Activated CD8-positive, alpha-beta T cell treated with anti-CD3 and anti-CD28 coated beads for 36 hours (primary cell): ENCODE results near the gene MPL. TPM values are rescaled to one million over a fixed set of nuclear protein-coding genes. Genes with fewer than 3 reads are reported as not detected.

ENCODE experiments used
- ATAC-seq: fragments of 200-7000 bp; cut with Tn5 transposase; one replicate; pipeline ENCODE4 v1.10.0; 2021; ENCODE audit warnings: mild to moderate bottlenecking, moderate library complexity
- CTCF ChIA-PET: fragments of 350-600 bp; sonication (Branson Sonifier 250); formaldehyde crosslinking; loops from one replicate; lab custom pipeline; 2021; ENCODE audit warnings: antibody characterized with exemption; lab: Charles Lee
- POLR2A ChIA-PET: fragments of 350-600 bp; sonication (Branson Sonifier 250); formaldehyde crosslinking; loops from one replicate; lab custom pipeline; 2021; ENCODE audit warnings: antibody characterized with exemption; lab: Charles Lee
- DNase-seq: peaks from one replicate; pipeline ENCODE4 v3.0.0-alpha.2; 2020
- H3K27ac Mint-ChIP-seq: one replicate; pipeline ENCODE4 v1.8.0; 2021; ENCODE audit warnings: mild to moderate bottlenecking, mixed read lengths
- H3K27me3 Mint-ChIP-seq: one replicate; pipeline ENCODE4 v1.8.0; 2021; ENCODE audit warnings: mixed read lengths
- H3K36me3 Mint-ChIP-seq: one replicate; pipeline ENCODE4 v1.8.0; 2021; ENCODE audit warnings: low read depth, mixed read lengths
- H3K4me1 Mint-ChIP-seq: one replicate; pipeline ENCODE4 v1.8.0; 2021; ENCODE audit warnings: low read depth, mixed read lengths
- H3K4me3 Mint-ChIP-seq: one replicate; pipeline ENCODE4 v1.8.0; 2021; ENCODE audit warnings: mild to moderate bottlenecking, moderate library complexity, mixed read lengths
- H3K9me3 Mint-ChIP-seq: one replicate; pipeline ENCODE4 v1.8.0; 2021; ENCODE audit warnings: mixed read lengths
- CTCF ChIP-seq: fragments of 200-600 bp; IDR thresholded peaks from one replicate; pipeline ENCODE4 v1.8.0; 2022; ENCODE audit warnings: antibody characterized with exemption, mild to moderate bottlenecking
- intact Hi-C: fragments of 100-400 bp; cut with micrococcal nuclease; formaldehyde crosslinking; loops from one replicate; pipeline ENCODE4 v1.10.0; 2022
- total RNA-seq, 2 experiments: library from RNA; stranded (reverse); gene quantifications; one replicate each; pipeline ENCODE4 v1.2.3, GENCODE V29; 2021

MPL gene
- total RNA-seq, 2 experiments from 2014 or later = not detected

GRCh38 chr1:43387976-43388599, 50.5 kb downstream of the MPL start:
- no peak for TF ChIP-seq CTCF
- H3K4me1 Mint-ChIP-seq = peaks cover 34% of the 10 kb centered on the region
- DNase-seq (no peak), ATAC-seq (no peak)
- CTCF ChIA-PET = interaction anchor here (0.9 to 1.4 kb wide), 4 partner anchors 13 to 161 kb away, joined by 3 read pairs; partner anchors contain the start of gene ELOVL1
- H3K27ac Mint-ChIP-seq = no peak overlapping the region
- POLR2A ChIA-PET = interaction anchor here (0.6 to 4.2 kb wide), 3 partner anchors 13 to 79 kb away, joined by 3 to 29 read pairs (median 3); partner anchors contain the start of gene ELOVL1
- H3K9me3 Mint-ChIP-seq = no peaks in the 10 kb centered on the region
- peak overlapping the region; percentile 95 for H3K4me3 Mint-ChIP-seq
- intact Hi-C loops = no loop called here
- H3K27me3 Mint-ChIP-seq = no peaks in the 10 kb centered on the region
- H3K36me3 Mint-ChIP-seq = peaks cover 17% of the 10 kb centered on the region

GRCh38 chr1:43388613-43389012, 51.0 kb downstream of the MPL start:
- no peak for ATAC-seq
- no peaks in the 10 kb centered on the region for H3K9me3 Mint-ChIP-seq
- ChIA-PET POLR2A (interaction anchor here (1.0 to 4.2 kb wide), 3 partner anchors 12 to 28 kb away, joined by 3 to 29 read pairs (median 3); partner anchors contain the start of gene ELOVL1), CTCF (interaction anchor here (1.1 to 1.4 kb wide), 3 partner anchors 12 to 26 kb away, joined by 3 read pairs; partner anchors contain the start of gene ELOVL1)
- no peak for TF ChIP-seq CTCF
- H3K27me3 Mint-ChIP-seq = no peaks in the 10 kb centered on the region
- peaks cover 14% of the 10 kb centered on the region for H3K36me3 Mint-ChIP-seq
- H3K4me1 Mint-ChIP-seq = peaks cover 34% of the 10 kb centered on the region
- intact Hi-C loops = no loop called here
- peak overlapping the region; percentile 95 for H3K4me3 Mint-ChIP-seq
- no peak for DNase-seq
- H3K27ac Mint-ChIP-seq = peak overlapping the region; percentile 96

- ChIA-PET CTCF (interaction anchor here (1.2 to 2.0 kb wide), 5 partner anchors 11 to 162 kb away, joined by 3 to 11 read pairs (median 4); partner anchors contain the start of gene CDC20), POLR2A (interaction anchor here (0.7 to 4.2 kb wide), 9 partner anchors 8 to 115 kb away, joined by 3 to 29 read pairs (median 3); partner anchors contain the start of gene ELOVL1)
- Mint-ChIP-seq H3K27me3 (no peaks in the 10 kb centered on the region), H3K27ac (peak within 1 kb of the TSS; percentile 96), H3K9me3 (no peaks in the 10 kb centered on the region), H3K4me1 (peaks cover 34% of the 10 kb centered on the region), H3K36me3 (peaks cover 9% of the 10 kb centered on the region), H3K4me3 (peak within 1 kb of the TSS; percentile 95)
- DNase-seq (peak; percentile 95), ATAC-seq (peak; percentile 98)
- no peak for TF ChIP-seq CTCF
- intact Hi-C loops = no loop called here
Observed at GRCh38 chr1:43389326-43390313, 52.0 kb downstream of the MPL start, which contains the start of the genes MED8 and SZT2. MED8 (minus strand) TSS chr1:43389800; CDS start chr1:43389764, 36 bp downstream. SZT2 (plus strand) TSS chr1:43389899; CDS start chr1:43389969, 70 bp downstream.

- Mint-ChIP-seq H3K4me3 (no peak overlapping the region), H3K36me3 (peaks cover 12% of the 10 kb centered on the region), H3K4me1 (peaks cover 35% of the 10 kb centered on the region), H3K9me3 (no peaks in the 10 kb centered on the region), H3K27ac (no peak overlapping the region), H3K27me3 (no peaks in the 10 kb centered on the region)
- POLR2A ChIA-PET = interaction anchor here (0.6 kb wide), 1 partner anchor 24 kb away, joined by 5 read pairs; no protein-coding TSS in a partner anchor
- CTCF ChIA-PET = interaction anchor here (1.0 to 1.8 kb wide), 2 partner anchors 22 to 166 kb away, joined by 3 to 4 read pairs; no protein-coding TSS in a partner anchor
- no peak for TF ChIP-seq CTCF
- DNase-seq (no peak), ATAC-seq (no peak)
- intact Hi-C loops = no loop called here
Observed at GRCh38 chr1:43392702-43393101, 55.1 kb downstream of the MPL start.
